Breast epithelium (tissue), 3 donors: ENCODE results near the gene PDGFD.

Experiments used
- CTCF ChIP-seq, 3 donors: fragments of 450-650 bp; IDR thresholded peaks; one replicate each; pipeline ENCODE4 v1.5.1; 2016 to 2017; ENCODE audit warnings: antibody characterized with exemption in 3 of 3, mild to moderate bottlenecking in 3 of 3, moderate library complexity in 3 of 3
- POLR2A ChIP-seq: fragments of 450-650 bp; IDR thresholded peaks from one replicate; pipeline ENCODE4 v1.6.1; 2016; ENCODE audit warnings: antibody characterized with exemption, mild to moderate bottlenecking, moderate library complexity

GRCh38 chr11:103959279-103959942 is 204.5 kb downstream of the PDGFD start:
- TF ChIP-seq POLR2A, result no peak
- no peak for TF ChIP-seq CTCF (IDR thresholded peaks at IDR 0.05)
